ENCODE results near the gene PNPLA7. TPM values are rescaled to one million over a fixed set of nuclear protein-coding genes. Genes with fewer than 3 reads are reported as not detected.

PNPLA7 gene
- total and polyA plus RNA-seq, 10 of the 15 experiments (the other 5 are each of a cell fraction or from before 2014, with no cell fraction given): 0.04 to 0.85 (median 0.19) TPM; not detected in 1

DNA sequence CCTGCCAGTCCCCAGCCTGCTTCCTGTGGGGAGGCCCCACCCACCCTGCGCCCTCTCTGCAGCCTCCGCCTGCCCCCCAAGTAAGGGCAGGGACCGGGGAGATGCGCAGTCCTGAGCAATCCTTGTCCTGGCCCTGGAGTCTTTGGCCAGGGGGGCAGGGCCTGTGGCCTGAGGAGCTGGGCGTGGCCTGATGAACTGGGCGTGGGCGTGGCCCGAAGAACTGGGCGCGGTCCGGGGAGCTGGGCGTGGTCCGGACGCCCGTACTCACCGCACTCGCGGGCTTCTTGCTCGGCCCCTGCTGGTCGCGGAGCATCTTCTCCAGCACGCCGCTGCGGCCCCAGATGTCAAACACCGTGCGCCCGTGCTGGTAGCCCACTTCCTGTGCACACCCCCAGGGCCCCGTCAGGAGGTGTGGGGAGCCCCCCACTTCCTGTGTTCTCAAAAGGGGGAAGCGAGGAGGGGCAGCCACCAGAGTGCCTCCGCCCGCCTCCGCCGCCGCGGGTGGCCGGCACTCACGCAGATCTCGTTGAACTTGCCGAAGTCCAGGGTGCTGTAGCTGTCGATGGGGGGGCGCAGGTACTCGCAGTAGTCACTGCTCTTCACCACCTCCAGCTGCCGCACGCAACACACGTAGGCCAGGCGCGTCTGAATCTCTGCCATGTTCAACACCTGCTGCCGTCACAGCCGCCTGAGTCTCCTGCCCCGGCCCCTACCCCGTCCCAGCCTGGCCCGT lies 88.4 kb downstream of the PNPLA7 start (continued):
- TF ChIP-seq, protein P1, sequence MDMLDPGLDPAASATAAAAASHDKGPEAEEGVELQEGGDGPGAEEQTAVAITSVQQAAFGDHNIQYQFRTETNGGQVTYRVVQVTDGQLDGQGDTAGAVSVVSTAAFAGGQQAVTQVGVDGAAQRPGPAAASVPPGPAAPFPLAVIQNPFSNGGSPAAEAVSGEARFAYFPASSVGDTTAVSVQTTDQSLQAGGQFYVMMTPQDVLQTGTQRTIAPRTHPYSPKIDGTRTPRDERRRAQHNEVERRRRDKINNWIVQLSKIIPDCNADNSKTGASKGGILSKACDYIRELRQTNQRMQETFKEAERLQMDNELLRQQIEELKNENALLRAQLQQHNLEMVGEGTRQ (IDR thresholded peaks at IDR 0.05; ENCODE audit: borderline replicate concordance, low read depth, low read length): no peak
- no peak for TF ChIP-seq FOS (IDR thresholded peaks at IDR 0.05; ENCODE audit: borderline replicate concordance, extremely low read depth, insufficient read length)
- no peak for TF ChIP-seq SMAD5 (IDR thresholded peaks at IDR 0.05; ENCODE audit: low read depth)

DNA sequence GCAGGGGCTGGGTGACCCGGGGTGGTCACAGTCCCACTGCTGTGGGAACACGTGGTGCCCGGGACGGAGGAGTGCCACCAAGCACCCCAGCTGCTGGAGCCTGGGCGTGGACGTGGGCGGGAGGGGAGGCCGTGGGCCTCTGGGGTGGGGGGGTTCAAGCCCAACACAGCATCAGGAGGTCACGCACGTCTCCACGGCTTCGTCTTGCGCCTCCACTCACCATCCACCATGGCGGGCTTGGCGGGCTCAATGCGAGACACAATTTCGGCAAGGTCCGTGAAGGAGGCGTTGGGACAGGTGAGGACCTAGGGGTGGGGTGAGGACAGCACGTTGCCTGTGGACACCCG lies 88.9 kb downstream of the PNPLA7 start:
- no peak for DNase-seq (ENCODE audit: low read depth, low spot score)
- Histone ChIP-seq H3K79me2 (ENCODE audit: control insufficient read depth, insufficient read depth, low read length) (peaks cover 9% of the 10 kb centered on the region), H3K4me3 (no peak overlapping the region), H4K20me1 (ENCODE audit: control insufficient read depth, insufficient read depth) (no peaks in the 10 kb centered on the region), H3K9me3 (replicated peaks; ENCODE audit: control insufficient read depth, insufficient read depth, low read length) (no peaks in the 10 kb centered on the region), H3K4me1 (ENCODE audit: control insufficient read depth, insufficient read depth, low read length) (peaks cover 26% of the 10 kb centered on the region), H2AFZ (ENCODE audit: control insufficient read depth, low read depth, low read length) (peak overlapping the region; percentile 73), H3K36me3 (ENCODE audit: control insufficient read depth in 2 of 2, insufficient read depth in 2 of 2, low read length in 1 of 2) (no peaks in the 10 kb centered on the region), H3K9ac (ENCODE audit: control insufficient read depth, insufficient read depth, low read length) (no peak overlapping the region), H3K27me3 (replicated peaks in 1 of 2; ENCODE audit: control insufficient read depth in 2 of 2, insufficient read depth in 2 of 2, low read length in 1 of 2) (no peaks in the 10 kb centered on the region), H3K27ac (ENCODE audit: control insufficient read depth, insufficient read depth) (no peak overlapping the region), H3K4me2 (ENCODE audit: control insufficient read depth, insufficient read depth) (peak overlapping the region; percentile 78; the same call in 1 of the 2 replicates)
- no peak for ATAC-seq
- TF ChIP-seq MYC (IDR thresholded peaks at IDR 0.05; ENCODE audit: insufficient read depth, insufficient read length, insufficient replicate concordance, low read length, severe bottlenecking) (no peak), RELA (IDR thresholded peaks at IDR 0.05; ENCODE audit: borderline replicate concordance, partially characterized antibody) (no peak), RBBP5 (conservative IDR thresholded peaks at IDR 0.05) (no peak), ZBED1 (IDR thresholded peaks at IDR 0.05; ENCODE audit: borderline replicate concordance) (no peak), IRF5 (IDR thresholded peaks at IDR 0.05; ENCODE audit: borderline replicate concordance) (no peak), NFXL1 (IDR thresholded peaks at IDR 0.05; ENCODE audit: borderline replicate concordance) (no peak), SUPT20H (IDR thresholded peaks at IDR 0.05; ENCODE audit: borderline replicate concordance, control insufficient read depth, low read depth, low read length) (no peak), PAX8 (IDR thresholded peaks at IDR 0.05) (no peak), ZBTB4 (CRISPR knock-in tag; IDR thresholded peaks at IDR 0.05) (no peak), POLR2AphosphoS5 (IDR thresholded peaks at IDR 0.05; ENCODE audit: low read length) (no peak), SRF (IDR thresholded peaks at IDR 0.05; ENCODE audit: low read depth in 2 of 2, low read length in 2 of 2) (no peak), ZNF24 (IDR thresholded peaks at IDR 0.05) (no peak), CREB1 (IDR thresholded peaks at IDR 0.05; ENCODE audit: low read depth) (no peak)
- TF ChIP-seq, protein P2, sequence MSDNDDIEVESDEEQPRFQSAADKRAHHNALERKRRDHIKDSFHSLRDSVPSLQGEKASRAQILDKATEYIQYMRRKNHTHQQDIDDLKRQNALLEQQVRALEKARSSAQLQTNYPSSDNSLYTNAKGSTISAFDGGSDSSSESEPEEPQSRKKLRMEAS (IDR thresholded peaks at IDR 0.05; ENCODE audit: low read depth, low read length): no peak
- 91% methylated on average over 14 of the region's 21 CpGs for WGBS (ENCODE audit: insufficient coverage, insufficient replicate concordance, low lambda C conversion rate, missing lambda C conversion rate)
- intact Hi-C loops (cut with micrococcal nuclease; ENCODE audit: unreplicated experiment) (loop anchor here (10.0 kb wide), 1 partner anchor 64 kb away; no protein-coding TSS in a partner anchor), in situ Hi-C loops (cut with MboI) (no loop called here)
- RAD21 ChIA-PET (ENCODE audit: unreplicated experiment): no interaction called here
- FAIRE-seq: no peak
- BruUV-seq (replicated peaks): no TSS peak
- CTCF ChIA-PET: no interaction called here
- POLR2A ChIA-PET: no interaction called here
- SMC1A ChIA-PET (ENCODE audit: uncharacterized antibody, unreplicated experiment): no interaction called here

All from GM12878 (cell line).